KMS-11 (cell line): ENCODE results near the gene TANGO6.

Experiments used
- H2AFZ ChIP-seq: fragments of 200-600 bp; sonication (generic); 2 replicates; pipeline ENCODE4 v1.6.1; 2016; ENCODE audit warnings: antibody characterized with exemption, mixed run types, low read depth
- H3K27ac ChIP-seq: fragments of 200-600 bp; sonication (generic); 2 replicates; pipeline ENCODE4 v1.6.1; 2016; ENCODE audit warnings: mild to moderate bottlenecking, mixed run types
- H3K27me3 ChIP-seq: fragments of 200-600 bp; sonication (generic); 2 replicates; pipeline ENCODE4 v1.6.1; 2017; ENCODE audit warnings: mild to moderate bottlenecking, low read depth, mixed run types, moderate library complexity; ENCODE audit not compliant: insufficient read depth
- H3K36me3 ChIP-seq: fragments of 200-600 bp; sonication (generic); 2 replicates; pipeline ENCODE4 v1.6.1; 2017; ENCODE audit warnings: mild to moderate bottlenecking, mixed run types; ENCODE audit not compliant: insufficient read depth
- H3K4me1 ChIP-seq: fragments of 200-600 bp; sonication (generic); 2 replicates; pipeline ENCODE4 v1.6.1; 2016; ENCODE audit warnings: mild to moderate bottlenecking, low read depth, mixed run types; ENCODE audit not compliant: poor library complexity, severe bottlenecking
- H3K4me2 ChIP-seq: fragments of 200-600 bp; sonication (generic); 2 replicates; pipeline ENCODE4 v1.7.0; 2016; ENCODE audit warnings: mild to moderate bottlenecking, mixed run types
- H3K4me3 ChIP-seq: fragments of 200-600 bp; sonication (generic); IDR thresholded peaks from 2 replicates; pipeline ENCODE4 v1.6.1; 2017; ENCODE audit warnings: low read depth, low read length, mixed read lengths; ENCODE audit not compliant: insufficient read depth
- H3K79me2 ChIP-seq: fragments of 200-600 bp; sonication (generic); 2 replicates; pipeline ENCODE4 v1.6.1; 2016; ENCODE audit warnings: low read depth, mixed run types; ENCODE audit not compliant: insufficient read depth
- H3K9ac ChIP-seq: fragments of 200-600 bp; sonication (generic); 2 replicates; pipeline ENCODE4 v1.6.1; 2016; ENCODE audit warnings: mild to moderate bottlenecking, mixed run types
- H4K20me1 ChIP-seq: fragments of 200-600 bp; sonication (generic); 2 replicates; pipeline ENCODE4 v1.6.1; 2016; ENCODE audit warnings: mild to moderate bottlenecking, mixed run types; ENCODE audit not compliant: insufficient read depth
- CTCF ChIP-seq: fragments of 200-600 bp; sonication (generic); conservative IDR thresholded peaks from 2 replicates; pipeline ENCODE4 v1.6.1; 2017; ENCODE audit warnings: low read depth, mild to moderate bottlenecking, antibody characterized with exemption, low read length, moderate library complexity, mixed read lengths

The TANGO6 gene

GRCh38 chr16:68866933-68867332 lies 23.6 kb downstream of the TANGO6 start:
- Histone ChIP-seq H3K27ac (no peak overlapping the region), H3K4me2 (no peak overlapping the region), H3K9ac (no peak overlapping the region), H3K79me2 (no peaks in the 10 kb centered on the region), H2AFZ (no peak overlapping the region), H3K4me1 (no peaks in the 10 kb centered on the region), H4K20me1 (no peaks in the 10 kb centered on the region), H3K27me3 (no peaks in the 10 kb centered on the region), H3K36me3 (peaks cover 6% of the 10 kb centered on the region), H3K4me3 (no peak overlapping the region)
- no peak for TF ChIP-seq CTCF

GRCh38 chr16:68869492-68870088 lies 26.3 kb downstream of the TANGO6 start:
- Histone ChIP-seq H4K20me1 (no peaks in the 10 kb centered on the region), H3K9ac (no peak overlapping the region), H3K79me2 (no peaks in the 10 kb centered on the region), H2AFZ (no peak overlapping the region), H3K4me2 (no peak overlapping the region), H3K4me1 (no peaks in the 10 kb centered on the region), H3K27me3 (no peaks in the 10 kb centered on the region), H3K36me3 (no peaks in the 10 kb centered on the region), H3K27ac (no peak overlapping the region), H3K4me3 (no peak overlapping the region)
- no peak for TF ChIP-seq CTCF

- H3K9ac ChIP-seq = no peak overlapping the region
- no peak for TF ChIP-seq CTCF
- H3K27ac ChIP-seq = no peak overlapping the region
- H3K4me1 ChIP-seq = no peaks in the 10 kb centered on the region
- H3K36me3 ChIP-seq = no peaks in the 10 kb centered on the region
- H2AFZ ChIP-seq = no peak overlapping the region
- no peak overlapping the region for H3K4me3 ChIP-seq
- no peak overlapping the region for H3K4me2 ChIP-seq
- no peaks in the 10 kb centered on the region for H3K79me2 ChIP-seq
- no peaks in the 10 kb centered on the region for H3K27me3 ChIP-seq
- H4K20me1 ChIP-seq = no peaks in the 10 kb centered on the region
Measured at GRCh38 chr16:68873635-68874471, 30.5 kb downstream of the TANGO6 start.

GRCh38 chr16:68875871-68876270 lies 32.5 kb downstream of the TANGO6 start:
- H2AFZ ChIP-seq = no peak overlapping the region
- H3K9ac ChIP-seq = no peak overlapping the region
- H3K27me3 ChIP-seq = no peaks in the 10 kb centered on the region
- no peak overlapping the region for H3K27ac ChIP-seq
- no peaks in the 10 kb centered on the region for H3K79me2 ChIP-seq
- no peak for TF ChIP-seq CTCF
- H3K36me3 ChIP-seq = no peaks in the 10 kb centered on the region
- no peaks in the 10 kb centered on the region for H4K20me1 ChIP-seq
- no peaks in the 10 kb centered on the region for H3K4me1 ChIP-seq
- no peak overlapping the region for H3K4me3 ChIP-seq
- H3K4me2 ChIP-seq = no peak overlapping the region
